Raji (cell line): ENCODE results near the gene C1QA.

Source experiments
- POLR2A ChIP-seq: IDR thresholded peaks from 2 replicates; pipeline ENCODE4 v1.6.1; 2011; ENCODE audit warnings: low read depth, low read length, control low read depth; ENCODE audit not compliant: insufficient read depth

Gene C1QA

GRCh38 chr1:22673486-22674409 is 37.3 kb downstream of the C1QA start:
- no peak for TF ChIP-seq POLR2A

- TF ChIP-seq POLR2A, result no peak
Observed at GRCh38 chr1:22674410-22674749, 38.0 kb downstream of the C1QA start.

- no peak for TF ChIP-seq POLR2A
Observed at GRCh38 chr1:22676916-22677583, 40.6 kb downstream of the C1QA start.

GRCh38 chr1:22677931-22678896 is 41.8 kb downstream of the C1QA start:
- TF ChIP-seq POLR2A, result no peak

GRCh38 chr1:22680726-22681125 is 44.3 kb downstream of the C1QA start:
- no peak for TF ChIP-seq POLR2A

- no peak for TF ChIP-seq POLR2A
Observed at GRCh38 chr1:22681556-22682276, 45.3 kb downstream of the C1QA start.

- no peak for TF ChIP-seq POLR2A
Observed at GRCh38 chr1:22683547-22683946, 47.1 kb downstream of the C1QA start.

- no peak for TF ChIP-seq POLR2A
Observed at GRCh38 chr1:22685591-22686059, 49.2 kb downstream of the C1QA start.

GRCh38 chr1:22687191-22687590 is 50.8 kb downstream of the C1QA start:
- TF ChIP-seq POLR2A, result no peak

GRCh38 chr1:22688466-22688865 is 52.0 kb downstream of the C1QA start:
- TF ChIP-seq POLR2A, result no peak
